ENCODE data around the gene AKT3.

DNA sequence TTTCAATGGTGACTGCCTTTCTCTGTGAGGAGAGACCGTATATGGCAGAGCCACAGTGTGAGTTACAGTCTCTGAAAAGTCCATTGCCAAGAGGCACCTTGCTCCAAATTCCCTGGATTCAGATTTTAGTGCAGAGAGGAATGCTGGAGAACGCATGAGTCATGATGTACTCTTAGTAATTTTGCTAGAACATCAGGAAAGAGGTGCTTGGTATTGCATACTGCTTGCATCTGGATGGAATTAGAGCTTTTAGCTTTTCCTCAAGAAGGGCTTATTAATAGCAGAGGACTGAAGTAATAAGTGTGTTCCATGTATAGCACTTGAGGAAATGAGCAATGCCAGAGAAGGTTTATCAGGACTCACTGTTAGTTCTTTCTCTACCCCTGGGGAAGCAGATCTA lies 40.5 kb upstream of the AKT3 start:
- TF ChIP-seq, protein P1, sequence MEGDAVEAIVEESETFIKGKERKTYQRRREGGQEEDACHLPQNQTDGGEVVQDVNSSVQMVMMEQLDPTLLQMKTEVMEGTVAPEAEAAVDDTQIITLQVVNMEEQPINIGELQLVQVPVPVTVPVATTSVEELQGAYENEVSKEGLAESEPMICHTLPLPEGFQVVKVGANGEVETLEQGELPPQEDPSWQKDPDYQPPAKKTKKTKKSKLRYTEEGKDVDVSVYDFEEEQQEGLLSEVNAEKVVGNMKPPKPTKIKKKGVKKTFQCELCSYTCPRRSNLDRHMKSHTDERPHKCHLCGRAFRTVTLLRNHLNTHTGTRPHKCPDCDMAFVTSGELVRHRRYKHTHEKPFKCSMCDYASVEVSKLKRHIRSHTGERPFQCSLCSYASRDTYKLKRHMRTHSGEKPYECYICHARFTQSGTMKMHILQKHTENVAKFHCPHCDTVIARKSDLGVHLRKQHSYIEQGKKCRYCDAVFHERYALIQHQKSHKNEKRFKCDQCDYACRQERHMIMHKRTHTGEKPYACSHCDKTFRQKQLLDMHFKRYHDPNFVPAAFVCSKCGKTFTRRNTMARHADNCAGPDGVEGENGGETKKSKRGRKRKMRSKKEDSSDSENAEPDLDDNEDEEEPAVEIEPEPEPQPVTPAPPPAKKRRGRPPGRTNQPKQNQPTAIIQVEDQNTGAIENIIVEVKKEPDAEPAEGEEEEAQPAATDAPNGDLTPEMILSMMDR (IDR thresholded peaks at IDR 0.05; ENCODE audit: low read length) = no peak
- no peak for TF ChIP-seq EZH2 (optimal IDR thresholded peaks at IDR 0.05; ENCODE audit: low read depth, low read length)

All from MM.1S (cell line).